BE2C (cell line): ENCODE measurements around the gene CAMK1D.

Source experiments
- DNase-seq: peaks from one replicate; pipeline ENCODE4 v3.0.0-alpha.2; 2020
- H3K27me3 ChIP-seq: fragments of 250-450 bp; sonication (Bioruptor Pico); 2 replicates; pipeline ENCODE4 v1.5.1; 2020; ENCODE audit warnings: mild to moderate bottlenecking
- H3K36me3 ChIP-seq: fragments of 250-450 bp; sonication (Bioruptor Pico); 2 replicates; pipeline ENCODE4 v1.5.1; 2020; ENCODE audit warnings: mild to moderate bottlenecking
- H3K4me1 ChIP-seq: fragments of 250-450 bp; sonication (Bioruptor Pico); 2 replicates; pipeline ENCODE4 v1.5.1; 2020
- H3K4me3 ChIP-seq: 2 replicates; pipeline ENCODE4 v1.5.1; 2011; ENCODE audit warnings: low read depth, low read length
- H3K9me3 ChIP-seq: fragments of 250-450 bp; sonication (Bioruptor Pico); 2 replicates; pipeline ENCODE4 v1.5.1; 2020
- TF ChIP-seq, protein P1 (sequence below): IDR thresholded peaks from 2 replicates; pipeline ENCODE4 v1.5.1; 2012; ENCODE audit warnings: mild to moderate bottlenecking, low read depth, low read length

CAMK1D gene

DNA sequence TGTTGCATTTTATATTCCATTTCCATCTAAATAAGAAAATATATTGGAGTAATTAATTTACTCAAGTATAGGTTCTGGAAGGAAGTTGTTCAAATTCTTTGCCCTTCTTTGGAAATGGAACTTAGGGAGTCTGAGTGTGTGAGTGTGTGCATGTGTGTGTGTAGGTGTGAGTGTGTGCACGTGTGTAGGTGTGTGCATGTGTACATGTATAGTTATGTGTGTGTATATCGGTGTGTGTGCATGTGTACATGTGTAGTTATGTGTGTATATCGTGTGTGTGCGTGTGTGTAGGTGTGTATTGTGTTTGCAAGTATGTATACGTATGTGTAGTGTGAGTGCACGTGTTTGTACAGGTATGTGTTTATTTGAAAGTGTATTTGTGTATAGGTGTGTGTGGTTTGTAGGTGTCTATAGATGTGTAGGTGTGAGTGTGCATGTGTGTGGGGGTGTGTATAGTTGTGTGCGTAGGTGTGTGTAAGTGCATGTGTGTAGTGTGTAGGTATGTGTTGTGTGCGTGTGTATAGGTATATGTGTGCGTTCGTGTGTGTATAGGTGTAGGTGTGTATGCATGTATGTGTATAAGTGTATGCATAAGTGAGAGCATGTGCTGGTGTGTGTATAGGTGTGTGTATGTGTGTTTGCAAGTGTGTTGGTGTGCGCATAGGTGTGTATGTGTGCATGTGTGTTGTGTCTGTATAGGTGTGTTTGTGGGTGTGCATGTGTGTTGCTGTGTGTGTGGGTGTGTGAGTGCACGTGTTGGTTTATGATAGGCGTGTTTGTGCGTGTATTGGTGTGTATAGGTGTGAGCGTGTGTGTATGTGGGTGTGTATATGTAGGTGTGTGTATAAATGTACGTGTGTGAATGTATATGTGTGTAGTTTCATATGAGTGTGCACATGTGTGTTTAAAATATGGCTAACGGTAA is 266.2 kb downstream of the CAMK1D start:
- Histone ChIP-seq H3K36me3 (no peaks in the 10 kb centered on the region), H3K9me3 (no peaks in the 10 kb centered on the region), H3K4me3 (no peak overlapping the region), H3K4me1 (peaks cover 7% of the 10 kb centered on the region; the same call in 1 of the 2 replicates), H3K27me3 (no peaks in the 10 kb centered on the region)
- TF ChIP-seq, protein P1, sequence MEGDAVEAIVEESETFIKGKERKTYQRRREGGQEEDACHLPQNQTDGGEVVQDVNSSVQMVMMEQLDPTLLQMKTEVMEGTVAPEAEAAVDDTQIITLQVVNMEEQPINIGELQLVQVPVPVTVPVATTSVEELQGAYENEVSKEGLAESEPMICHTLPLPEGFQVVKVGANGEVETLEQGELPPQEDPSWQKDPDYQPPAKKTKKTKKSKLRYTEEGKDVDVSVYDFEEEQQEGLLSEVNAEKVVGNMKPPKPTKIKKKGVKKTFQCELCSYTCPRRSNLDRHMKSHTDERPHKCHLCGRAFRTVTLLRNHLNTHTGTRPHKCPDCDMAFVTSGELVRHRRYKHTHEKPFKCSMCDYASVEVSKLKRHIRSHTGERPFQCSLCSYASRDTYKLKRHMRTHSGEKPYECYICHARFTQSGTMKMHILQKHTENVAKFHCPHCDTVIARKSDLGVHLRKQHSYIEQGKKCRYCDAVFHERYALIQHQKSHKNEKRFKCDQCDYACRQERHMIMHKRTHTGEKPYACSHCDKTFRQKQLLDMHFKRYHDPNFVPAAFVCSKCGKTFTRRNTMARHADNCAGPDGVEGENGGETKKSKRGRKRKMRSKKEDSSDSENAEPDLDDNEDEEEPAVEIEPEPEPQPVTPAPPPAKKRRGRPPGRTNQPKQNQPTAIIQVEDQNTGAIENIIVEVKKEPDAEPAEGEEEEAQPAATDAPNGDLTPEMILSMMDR: no peak
- DNase-seq: no peak

DNA sequence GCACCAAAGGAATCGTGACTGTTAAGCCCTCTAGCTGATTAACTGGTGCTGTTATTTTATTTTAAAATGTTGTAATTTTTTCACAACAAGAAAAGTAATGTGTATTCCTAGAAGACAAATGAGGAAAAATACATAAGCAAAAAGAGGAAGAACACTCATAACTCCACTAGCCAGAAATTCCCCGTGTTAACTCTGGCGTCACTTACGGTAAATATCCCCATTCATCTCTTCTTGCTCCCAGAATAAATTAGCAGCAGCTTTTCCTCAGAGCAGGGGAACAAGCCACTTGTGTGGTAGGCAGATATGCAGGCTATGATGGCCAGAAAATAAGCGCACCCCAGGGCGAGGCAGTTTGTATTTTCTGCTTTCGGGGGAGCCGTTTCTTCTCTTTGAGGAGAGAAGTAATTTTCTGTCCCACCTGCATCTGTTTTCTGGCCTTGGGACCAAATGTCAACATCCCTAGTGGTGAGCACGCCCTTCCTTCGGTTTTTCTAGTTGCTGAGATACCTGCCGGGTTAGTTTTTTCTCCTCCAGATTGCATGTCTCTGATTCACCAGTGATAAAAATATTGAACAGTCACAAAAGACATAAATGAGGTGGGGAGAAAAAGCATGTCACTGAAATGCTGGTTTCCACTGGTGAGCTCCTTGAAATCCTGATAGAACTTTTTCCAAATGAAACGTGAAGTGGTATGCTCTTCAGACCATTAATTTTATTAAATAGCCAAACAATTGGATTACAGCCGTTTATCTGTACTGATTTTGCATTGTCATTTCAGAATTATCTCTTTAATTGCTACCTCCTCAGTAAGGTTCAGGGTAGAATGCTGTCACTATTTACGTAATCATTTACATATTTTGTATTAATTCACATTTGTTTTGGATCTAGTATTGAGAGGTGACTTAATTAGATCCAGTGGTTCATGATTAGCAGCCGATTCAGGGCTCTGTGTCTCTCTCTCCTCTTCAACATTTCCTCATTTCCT is 268.1 kb downstream of the CAMK1D start:
- TF ChIP-seq, protein P1: no peak
- Histone ChIP-seq H3K4me1 (peaks cover 7% of the 10 kb centered on the region; the same call in 1 of the 2 replicates), H3K36me3 (no peaks in the 10 kb centered on the region), H3K27me3 (no peaks in the 10 kb centered on the region), H3K9me3 (no peaks in the 10 kb centered on the region), H3K4me3 (peak overlapping the region; percentile 26)
- DNase-seq: no peak

DNA sequence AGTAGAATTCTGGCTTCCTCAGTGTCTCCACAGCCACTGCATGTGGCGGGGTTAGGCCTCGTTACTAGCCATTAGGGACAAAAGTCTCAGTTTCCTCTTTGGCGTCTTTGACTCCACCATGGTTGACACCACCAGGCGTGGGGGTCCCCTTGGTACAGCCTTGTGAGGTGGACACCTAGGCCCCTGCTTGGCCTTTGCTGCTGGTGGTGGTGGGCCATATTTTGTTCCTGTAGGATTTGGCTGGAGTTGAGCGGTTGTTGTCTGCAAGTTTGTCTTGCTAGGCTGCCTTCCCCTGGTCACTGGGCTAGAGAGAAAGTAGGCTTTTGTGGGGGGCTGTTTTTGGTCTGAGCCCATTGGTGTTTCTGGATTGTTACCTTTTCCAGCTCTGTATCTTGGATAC is 272.7 kb downstream of the CAMK1D start:
- H3K9me3 ChIP-seq: no peaks in the 10 kb centered on the region
- TF ChIP-seq, protein P1: no peak
- H3K4me1 ChIP-seq: peaks cover 7% of the 10 kb centered on the region; the same call in 1 of the 2 replicates
- DNase-seq: no peak
- H3K4me3 ChIP-seq: no peak overlapping the region
- H3K36me3 ChIP-seq: no peaks in the 10 kb centered on the region
- H3K27me3 ChIP-seq: no peaks in the 10 kb centered on the region

DNA sequence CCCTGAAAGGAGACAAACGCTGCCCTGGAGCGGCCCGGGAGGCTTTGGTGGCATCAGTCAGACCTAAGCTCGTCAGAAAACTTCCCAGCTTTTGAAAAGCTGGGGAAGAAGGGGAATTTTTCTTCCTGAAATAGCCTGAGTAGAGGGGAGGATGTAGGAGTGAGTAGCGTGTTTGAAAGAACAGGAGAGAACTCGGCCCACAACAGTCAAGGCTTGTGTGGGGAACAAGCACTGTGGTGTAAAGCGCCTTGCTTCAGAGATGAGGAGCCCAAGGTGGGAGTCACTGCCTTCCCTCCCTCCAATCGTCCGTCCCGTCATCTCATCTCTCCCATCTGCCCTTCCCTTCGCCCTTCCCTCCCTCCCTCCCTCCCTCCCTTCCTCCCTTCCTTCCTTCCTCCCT is 273.3 kb downstream of the CAMK1D start:
- TF ChIP-seq, protein P1: no peak

DNA sequence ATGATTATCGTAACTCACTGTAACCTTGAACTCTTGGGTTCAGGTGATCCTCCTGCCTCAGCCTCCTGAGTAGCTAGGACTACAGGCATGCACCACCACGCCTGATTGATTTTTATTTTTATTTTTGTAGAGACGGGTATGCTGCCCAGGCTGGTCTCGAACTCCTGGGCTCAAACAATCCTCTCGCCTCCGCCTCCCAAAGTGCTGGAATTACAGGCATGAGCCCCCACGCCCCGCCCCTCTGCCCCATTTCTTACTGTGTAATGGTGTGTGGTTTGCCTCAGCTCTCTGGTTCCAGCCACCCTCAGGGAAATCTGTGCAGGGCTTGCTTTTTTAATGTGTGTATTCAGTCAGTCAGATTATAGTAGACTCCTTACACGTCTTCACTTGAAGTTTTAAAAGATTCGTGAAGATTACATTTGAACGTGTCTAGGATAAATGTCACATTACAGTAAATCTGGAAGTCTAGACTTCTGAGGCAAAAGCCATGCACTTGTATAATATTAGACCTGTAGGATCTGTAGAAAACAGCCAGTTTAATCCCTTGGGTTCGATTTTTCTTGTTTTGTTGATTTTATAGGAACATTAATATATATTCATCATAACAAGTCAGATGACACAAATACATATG is 276.2 kb downstream of the CAMK1D start:
- no peaks in the 10 kb centered on the region for H3K9me3 ChIP-seq
- H3K4me1 ChIP-seq: no peaks in the 10 kb centered on the region
- TF ChIP-seq, protein P1: no peak
- DNase-seq: no peak
- H3K36me3 ChIP-seq: no peaks in the 10 kb centered on the region
- H3K27me3 ChIP-seq: no peaks in the 10 kb centered on the region
- H3K4me3 ChIP-seq: no peak overlapping the region

More for the DNA sequence above, 273.3 kb downstream of the CAMK1D start:
- Histone ChIP-seq H3K9me3 (no peaks in the 10 kb centered on the region), H3K4me3 (no peak overlapping the region), H3K27me3 (no peaks in the 10 kb centered on the region), H3K36me3 (no peaks in the 10 kb centered on the region), H3K4me1 (peaks cover 2% of the 10 kb centered on the region; the same call in 1 of the 2 replicates)
- no peak for DNase-seq
